NCI-H187 (cell line): Measurements from ENCODE around the gene RBM19.

ENCODE experiments used
- DNase-seq, 2 experiments: peaks; one replicate each; lab custom pipeline; 2025; lab: John Stamatoyannopoulos, UW

RBM19 gene

DNA sequence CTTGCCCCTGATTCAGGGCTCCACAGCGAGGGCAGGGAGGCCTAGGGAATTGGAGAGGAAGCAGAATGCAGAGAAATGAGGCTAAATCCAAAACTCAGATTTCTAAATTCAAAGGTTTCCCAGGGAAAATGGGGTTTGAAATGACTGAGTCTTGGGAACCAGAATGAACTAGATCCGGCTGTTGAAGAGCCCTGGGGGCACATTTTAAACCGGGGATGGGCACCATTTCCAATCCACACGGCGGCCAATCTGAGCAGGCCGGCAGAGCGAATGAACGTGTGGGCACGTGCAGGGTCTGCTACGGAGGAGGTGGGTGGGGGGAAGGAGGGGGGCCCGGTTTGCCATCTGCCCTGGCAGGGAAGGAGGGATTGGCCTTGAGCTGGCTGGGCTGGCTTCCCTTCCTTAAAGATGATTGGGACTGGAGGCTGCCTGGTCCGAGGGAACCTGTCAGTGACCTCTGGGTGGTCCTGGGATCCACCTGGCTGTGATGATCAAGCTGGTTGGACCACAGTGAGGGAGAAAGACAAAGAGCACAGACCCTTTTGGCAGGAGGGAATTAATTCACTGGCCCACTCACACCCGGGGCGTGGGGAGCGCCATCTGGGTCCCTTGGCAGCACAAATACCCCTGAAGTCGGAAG, 161.0 kb downstream of the RBM19 start:
- no peak for DNase-seq

- no peak for DNase-seq
These were observed 162.4 kb downstream of the RBM19 start for GRCh38 chr12:113803759-113804140.

DNA sequence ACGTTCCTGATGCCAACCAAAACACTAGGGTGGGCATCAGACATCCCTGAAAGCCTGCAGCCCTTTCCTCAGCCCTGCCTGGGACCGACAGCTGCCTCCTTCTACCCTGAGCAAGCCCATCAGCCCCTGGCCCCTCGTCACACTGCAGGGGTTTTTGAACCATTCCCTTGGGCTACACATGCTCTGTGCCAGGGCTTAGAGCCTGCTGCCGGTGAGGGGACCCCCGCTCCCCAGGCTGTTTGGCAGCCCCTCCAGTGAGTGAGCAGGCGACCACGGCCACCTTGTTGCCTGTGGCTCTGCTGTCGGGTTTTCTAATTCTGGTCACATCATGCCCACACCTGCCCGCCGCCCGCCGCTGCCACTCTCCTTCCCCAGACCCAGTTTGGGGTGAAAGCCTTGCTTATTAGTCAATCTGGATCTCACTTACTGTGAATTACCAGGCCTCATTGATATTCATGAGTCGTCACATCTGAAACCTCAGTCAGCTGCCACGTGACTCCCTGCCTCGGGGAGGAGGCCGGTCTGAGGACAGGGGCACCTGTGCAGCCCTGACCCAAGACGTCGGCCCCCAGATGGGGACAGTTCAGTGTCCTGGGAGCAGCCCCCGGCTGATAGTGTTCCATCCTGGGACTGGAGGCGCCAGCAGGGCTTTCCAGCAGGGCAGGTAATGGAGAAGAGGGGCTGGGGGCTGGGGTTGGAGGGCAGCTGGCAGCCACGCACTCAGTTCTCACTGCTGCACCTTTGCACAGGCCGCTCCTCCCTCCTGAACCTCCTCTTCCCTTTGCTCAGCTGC, 163.0 kb downstream of the RBM19 start:
- DNase-seq: no peak

- no peak for DNase-seq
These were observed 163.9 kb downstream of the RBM19 start for GRCh38 chr12:113802000-113802749.

GRCh38 chr12:113800201-113800600, 165.9 kb downstream of the RBM19 start:
- DNase-seq: no peak

- no peak for DNase-seq
These were observed 167.6 kb downstream of the RBM19 start for GRCh38 chr12:113798552-113798951.

DNA sequence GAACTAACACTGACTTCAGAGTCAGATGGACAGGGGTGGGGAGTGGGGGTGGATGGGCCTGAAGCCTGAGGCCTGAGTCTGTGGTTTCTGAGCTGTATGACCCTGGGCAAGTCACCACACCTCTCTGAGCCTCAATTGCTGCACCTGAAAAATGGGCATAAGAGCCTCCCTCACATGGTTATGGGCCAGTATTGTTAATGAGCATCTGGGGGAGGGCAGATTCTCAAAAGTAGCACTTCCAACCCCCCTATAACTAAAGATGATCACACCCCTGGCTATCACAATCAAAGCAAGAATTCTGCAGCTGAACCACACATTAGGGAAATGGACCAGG, 168.6 kb downstream of the RBM19 start:
- DNase-seq: no peak

GRCh38 chr12:113796852-113797534, 169.1 kb downstream of the RBM19 start:
- no peak for DNase-seq

DNA sequence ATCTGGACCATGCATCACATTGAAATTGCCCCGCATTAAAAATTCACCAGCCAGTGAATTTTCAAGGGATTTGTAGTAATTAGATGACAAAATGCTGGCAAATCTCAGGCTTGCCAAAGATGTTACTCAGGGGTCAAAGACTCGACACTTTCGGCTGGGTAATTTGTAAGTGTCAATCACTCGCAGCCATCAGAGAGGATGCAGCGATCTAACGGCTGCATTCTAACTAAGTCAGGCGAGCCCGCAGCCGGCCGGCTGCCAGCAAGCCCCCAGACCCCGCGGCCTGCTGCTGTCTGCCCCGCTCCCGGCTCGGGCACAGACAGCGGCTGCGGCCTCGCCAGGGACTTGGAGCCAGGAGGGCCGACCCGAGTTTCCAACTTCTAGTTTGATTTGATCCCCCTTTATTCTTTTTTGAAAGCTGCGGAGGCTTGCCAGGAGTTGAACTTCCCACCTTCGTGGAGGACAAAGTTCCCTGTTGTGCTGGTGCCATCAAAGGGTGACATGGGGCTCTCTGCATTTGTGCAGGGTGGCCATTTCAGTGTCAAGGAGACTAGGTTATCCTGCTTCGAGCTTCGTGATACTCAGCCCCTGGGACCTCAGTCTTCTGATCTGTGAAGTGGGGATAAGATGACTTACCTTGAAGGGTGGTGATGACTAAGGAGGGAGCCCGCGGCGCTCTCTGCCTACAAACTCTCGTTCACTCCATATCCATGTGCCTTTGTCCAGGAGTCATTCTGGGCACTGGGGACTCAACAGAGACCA, 169.9 kb downstream of the RBM19 start:
- no peak for DNase-seq

GRCh38 chr12:113795445-113795844, 170.7 kb downstream of the RBM19 start:
- no peak for DNase-seq

GRCh38 chr12:113794774-113795173, 171.4 kb downstream of the RBM19 start:
- peak; percentile 36 to 76 for DNase-seq

- DNase-seq: no peak
These were observed 172.9 kb downstream of the RBM19 start for GRCh38 chr12:113793250-113793649.

DNA sequence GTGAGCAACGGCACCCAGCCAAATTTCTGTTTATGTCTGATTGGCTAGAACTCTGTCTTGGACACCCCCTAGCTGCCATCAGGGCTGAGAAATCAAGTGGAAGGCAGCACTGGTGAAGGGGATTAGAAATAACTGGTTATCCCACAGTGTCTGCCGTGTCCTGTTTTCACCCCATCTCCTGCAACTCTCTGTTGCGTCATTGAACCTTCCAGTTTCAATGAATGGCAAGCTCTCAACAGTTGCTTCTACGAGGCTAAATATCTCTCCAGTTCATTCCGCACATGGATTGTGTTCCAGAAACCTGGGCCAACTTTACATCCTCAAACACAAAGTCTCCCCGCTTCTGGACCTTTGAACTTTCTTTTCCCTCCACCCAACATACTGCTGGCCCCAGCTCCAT, 173.7 kb downstream of the RBM19 start:
- no peak for DNase-seq

- DNase-seq: no peak
These were observed 177.9 kb downstream of the RBM19 start for GRCh38 chr12:113788020-113788856.

DNA sequence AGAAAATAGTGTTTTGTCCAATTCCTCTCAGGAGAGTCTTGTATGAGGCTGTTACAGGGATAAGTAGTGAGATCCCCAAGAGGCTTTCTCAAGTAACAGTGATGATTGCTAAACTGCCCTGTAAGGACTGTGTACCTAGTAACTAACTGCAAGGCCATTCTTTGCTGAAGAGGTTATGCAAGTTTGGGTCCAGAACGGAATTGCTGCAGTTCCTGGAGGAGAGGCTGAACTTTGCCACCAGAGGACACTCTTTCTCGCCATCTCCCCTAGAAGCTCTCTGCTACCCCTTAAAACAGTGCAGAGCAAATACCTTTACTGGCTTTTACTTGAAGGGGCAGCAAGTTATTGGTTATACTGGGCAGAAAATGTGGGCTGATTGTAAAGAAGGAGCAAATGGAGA, 180.0 kb downstream of the RBM19 start:
- no peak for DNase-seq

GRCh38 chr12:113783811-113784210, 182.3 kb downstream of the RBM19 start:
- no peak for DNase-seq

GRCh38 chr12:113782873-113783272, 183.3 kb downstream of the RBM19 start:
- DNase-seq: no peak

GRCh38 chr12:113781415-113782198, 184.5 kb downstream of the RBM19 start:
- DNase-seq: no peak

GRCh38 chr12:113779774-113780173, 186.4 kb downstream of the RBM19 start:
- DNase-seq: no peak
